22Rv1 (cell line): Measurements from ENCODE around the gene GREB1.

Experiments
- H3K27ac ChIP-seq: fragments of 450-650 bp; 2 replicates; pipeline ENCODE4 v1.5.1; 2017
- ZFX ChIP-seq: fragments of 450-650 bp; IDR thresholded peaks from 2 replicates; pipeline ENCODE4 v1.6.1; 2017; ENCODE audit warnings: antibody characterized with exemption, borderline replicate concordance
- TF ChIP-seq, protein P1 (sequence below): fragments of 450-650 bp; IDR thresholded peaks from 2 replicates; pipeline ENCODE4 v1.5.1; 2017; ENCODE audit warnings: mild to moderate bottlenecking

The GREB1 gene

DNA sequence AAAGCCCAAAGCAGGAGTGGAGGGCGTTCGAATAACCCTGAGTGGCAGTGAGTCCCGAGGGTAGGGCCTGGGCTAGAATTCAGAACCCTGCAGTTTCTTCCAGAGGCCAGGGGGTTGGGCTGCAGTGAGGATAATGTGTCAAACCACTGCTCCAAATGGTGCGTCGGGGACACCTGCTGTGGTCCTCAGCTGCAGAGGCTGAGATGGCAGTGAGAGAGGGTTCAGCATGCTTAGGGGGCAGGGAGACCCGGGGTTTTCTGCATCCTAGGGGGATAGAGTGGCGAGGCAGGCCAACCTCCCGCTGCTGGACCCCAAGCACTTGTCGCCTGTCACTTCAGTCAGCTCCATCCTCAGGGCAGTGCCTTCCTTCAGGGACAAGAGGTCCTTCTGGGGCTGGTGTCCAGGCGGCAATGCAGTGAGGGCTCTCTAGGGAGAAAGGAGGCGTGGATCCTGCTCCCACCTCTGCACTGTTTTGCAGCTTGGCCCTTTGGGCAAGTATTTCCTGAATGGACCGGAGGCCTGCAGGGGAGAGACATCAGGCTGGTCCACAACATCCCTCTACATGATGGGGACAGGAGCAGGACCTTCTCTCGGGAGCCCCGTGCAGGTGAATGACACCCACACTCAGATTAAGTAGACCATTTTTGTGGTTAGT, 144.6 kb downstream of the GREB1 start:
- no peak for TF ChIP-seq ZFX
- TF ChIP-seq, protein P1, sequence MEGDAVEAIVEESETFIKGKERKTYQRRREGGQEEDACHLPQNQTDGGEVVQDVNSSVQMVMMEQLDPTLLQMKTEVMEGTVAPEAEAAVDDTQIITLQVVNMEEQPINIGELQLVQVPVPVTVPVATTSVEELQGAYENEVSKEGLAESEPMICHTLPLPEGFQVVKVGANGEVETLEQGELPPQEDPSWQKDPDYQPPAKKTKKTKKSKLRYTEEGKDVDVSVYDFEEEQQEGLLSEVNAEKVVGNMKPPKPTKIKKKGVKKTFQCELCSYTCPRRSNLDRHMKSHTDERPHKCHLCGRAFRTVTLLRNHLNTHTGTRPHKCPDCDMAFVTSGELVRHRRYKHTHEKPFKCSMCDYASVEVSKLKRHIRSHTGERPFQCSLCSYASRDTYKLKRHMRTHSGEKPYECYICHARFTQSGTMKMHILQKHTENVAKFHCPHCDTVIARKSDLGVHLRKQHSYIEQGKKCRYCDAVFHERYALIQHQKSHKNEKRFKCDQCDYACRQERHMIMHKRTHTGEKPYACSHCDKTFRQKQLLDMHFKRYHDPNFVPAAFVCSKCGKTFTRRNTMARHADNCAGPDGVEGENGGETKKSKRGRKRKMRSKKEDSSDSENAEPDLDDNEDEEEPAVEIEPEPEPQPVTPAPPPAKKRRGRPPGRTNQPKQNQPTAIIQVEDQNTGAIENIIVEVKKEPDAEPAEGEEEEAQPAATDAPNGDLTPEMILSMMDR: no peak
- no peak overlapping the region for H3K27ac ChIP-seq

DNA sequence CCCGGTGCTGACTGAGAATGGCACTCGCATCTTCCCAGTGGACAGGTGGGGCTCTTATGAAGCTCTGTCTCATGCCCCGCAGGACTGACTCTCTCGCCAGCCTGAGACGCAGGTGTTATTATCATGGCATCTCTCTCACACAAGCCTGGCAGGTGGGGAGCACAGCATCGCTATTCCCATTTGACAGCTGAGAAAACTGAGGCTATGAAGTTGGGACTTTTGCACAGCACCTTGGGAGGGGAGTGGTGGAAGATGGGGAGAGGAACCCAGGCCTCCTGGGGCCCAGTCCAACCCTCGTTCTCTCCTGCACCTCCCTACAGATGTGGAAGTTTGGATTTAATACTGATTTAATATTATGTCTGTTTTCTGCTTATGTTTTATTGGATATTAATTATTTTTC, 145.2 kb downstream of the GREB1 start:
- TF ChIP-seq, protein P1: no peak
- no peak for TF ChIP-seq ZFX

DNA sequence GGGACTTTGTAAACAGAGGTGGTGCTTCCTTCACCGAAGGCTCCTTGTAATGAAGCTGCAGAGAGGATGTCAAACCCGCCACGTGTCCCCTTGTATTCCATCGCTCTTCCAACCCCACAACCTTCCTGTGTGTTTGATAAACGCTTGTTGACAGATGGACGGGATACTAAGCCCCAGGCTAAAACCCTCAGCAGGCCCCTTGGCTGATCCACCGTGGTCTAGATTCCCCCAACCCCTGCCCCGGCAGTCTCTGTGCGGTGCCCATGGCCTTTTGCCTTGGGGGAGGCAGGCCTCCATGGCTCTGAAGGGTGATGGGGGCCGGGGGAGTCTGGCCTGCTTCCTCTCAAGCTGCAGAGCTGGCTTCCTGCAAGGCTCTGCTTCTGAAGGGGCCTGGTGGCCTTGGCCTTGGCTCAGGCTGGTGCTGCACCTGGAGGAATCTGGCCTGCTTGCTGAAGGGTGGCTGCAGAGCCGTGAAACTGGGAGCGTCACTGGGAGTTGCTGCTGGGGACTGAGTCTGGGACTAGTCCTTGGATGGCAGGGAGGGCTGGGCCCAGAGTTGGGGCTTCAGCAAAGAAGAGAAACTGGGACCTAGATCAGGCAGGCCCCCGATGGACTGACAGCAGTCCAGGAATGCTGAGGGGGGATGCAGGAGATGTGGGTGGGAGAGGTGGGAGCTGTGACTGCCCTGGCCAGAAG, 145.8 kb downstream of the GREB1 start:
- H3K27ac ChIP-seq: no peak overlapping the region
- TF ChIP-seq, protein P1: no peak
- TF ChIP-seq ZFX: no peak

More for the DNA sequence above, 145.2 kb downstream of the GREB1 start:
- no peak overlapping the region for H3K27ac ChIP-seq

DNA sequence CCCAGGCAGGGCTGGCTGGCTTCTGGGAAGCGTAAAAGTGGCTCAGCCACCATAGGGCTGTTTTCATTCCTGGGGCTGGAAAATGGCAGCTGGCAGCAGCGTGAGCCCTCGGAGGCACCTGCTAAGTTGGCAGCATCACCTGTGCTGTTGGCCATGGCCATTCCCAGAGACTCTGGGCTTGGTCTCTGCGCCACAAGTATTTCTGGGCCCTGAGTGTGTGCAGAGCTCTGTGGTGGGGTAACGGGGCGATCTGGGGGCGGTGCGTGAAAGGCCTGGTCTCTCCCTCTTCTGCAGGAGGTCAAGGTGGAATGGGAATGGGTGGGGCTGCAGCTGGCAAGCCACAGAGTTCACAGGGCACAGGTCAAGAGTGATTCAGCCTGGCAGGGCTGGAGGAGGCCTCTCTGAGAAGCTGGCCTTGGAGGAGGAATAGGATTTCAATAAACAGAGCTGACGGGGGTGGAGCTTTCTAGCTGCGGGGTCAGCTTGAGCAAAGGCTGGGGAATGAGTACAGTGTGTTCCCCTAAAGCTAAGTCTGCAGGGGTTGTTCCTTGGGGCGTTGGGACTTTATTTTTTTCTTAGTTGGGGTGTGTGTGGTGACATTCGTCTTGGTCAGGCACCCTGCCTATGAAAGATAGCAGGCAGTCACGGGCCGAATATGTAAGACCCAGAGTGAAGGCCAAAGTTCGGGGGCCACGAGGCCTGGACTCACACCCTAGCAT, 146.5 kb downstream of the GREB1 start:
- H3K27ac ChIP-seq: no peak overlapping the region
- TF ChIP-seq, protein P1: no peak
- TF ChIP-seq ZFX: no peak

DNA sequence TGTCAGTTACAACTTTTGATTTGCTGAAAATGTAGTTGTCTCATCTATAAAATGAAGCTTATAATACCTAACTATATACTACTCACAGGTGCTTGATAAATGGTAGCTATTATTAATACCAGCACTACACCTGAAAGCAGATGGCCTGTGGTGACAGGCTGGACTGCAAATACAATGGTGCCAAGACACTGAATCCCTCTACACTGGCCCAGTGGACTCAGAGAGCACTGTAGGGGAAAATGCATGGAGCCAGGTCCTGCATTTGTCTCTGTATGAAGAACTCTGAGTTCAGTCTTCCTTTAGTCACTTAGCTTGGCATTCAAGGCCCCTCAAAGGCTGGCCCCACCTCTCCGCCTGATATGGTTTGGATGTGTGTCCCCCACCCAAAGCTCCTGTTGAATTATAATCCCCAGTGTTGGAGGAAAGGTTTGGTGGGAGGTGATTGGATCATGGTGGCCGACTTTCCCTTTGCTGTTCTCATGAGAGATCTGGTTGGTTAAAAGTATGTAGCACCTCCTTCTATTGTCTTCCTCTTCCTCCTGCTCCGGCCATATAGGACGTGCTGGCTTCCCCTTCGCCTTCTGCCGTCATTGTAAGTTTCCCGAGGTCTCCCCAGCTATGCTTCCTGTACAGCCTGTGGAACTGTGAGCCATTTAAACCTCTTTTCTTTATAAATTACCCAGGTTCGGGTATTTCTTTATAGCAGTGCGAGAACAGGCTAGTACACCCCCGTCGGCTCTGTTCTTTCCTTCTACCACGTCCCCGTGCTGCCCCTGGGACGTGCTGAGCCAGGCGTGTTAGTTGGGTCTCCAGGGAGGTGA, 147.3 kb downstream of the GREB1 start:
- no peak for TF ChIP-seq ZFX
- TF ChIP-seq, protein P1: no peak
- no peak overlapping the region for H3K27ac ChIP-seq

DNA sequence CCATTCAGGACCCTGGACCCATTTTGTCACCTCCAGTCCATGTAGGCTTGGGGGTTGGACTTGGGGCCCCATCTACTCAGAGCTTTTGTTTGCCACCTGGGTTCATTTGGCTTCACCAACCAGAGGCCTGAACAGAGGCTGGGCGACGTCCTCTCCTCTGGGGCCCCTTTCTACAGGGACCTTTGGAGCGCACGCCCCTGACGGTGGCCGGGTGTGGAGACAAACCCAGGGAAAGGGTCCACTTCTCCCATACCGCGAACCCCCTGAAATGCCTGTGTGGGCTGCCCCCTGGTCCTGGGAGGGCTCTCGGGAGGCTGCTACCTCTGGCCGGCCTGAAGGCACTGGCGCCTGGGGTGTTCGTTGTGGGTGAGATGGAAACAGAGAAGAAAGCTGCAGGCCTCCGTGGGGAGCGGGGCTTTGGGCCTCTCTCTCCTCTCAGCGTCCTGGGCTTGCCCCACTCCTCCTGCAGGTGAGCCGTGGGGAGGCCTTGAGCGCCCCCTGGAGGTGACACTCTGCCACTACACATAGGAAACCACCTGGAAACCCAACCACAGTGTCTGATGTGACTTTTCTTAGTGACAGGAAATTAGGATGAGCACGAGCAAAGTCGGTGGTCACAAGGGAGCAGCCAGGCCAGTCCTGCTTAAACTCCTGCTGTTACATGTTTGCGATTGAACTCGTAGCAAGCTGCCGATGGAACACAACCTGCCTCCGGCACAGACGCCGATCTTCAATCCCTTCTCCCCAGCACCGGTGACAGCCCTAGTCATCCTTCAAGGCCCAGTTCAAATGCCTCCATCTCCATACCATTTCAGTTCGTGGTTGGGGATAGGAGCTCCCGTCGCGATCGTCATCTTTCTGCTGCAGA, 148.1 kb downstream of the GREB1 start:
- no peak for TF ChIP-seq ZFX
- TF ChIP-seq, protein P1: peak; percentile 97
- H3K27ac ChIP-seq: no peak overlapping the region
